ENCODE measurements around the gene NAA60.

- no peak for TF ChIP-seq EZH2 (IDR thresholded peaks at IDR 0.05; ENCODE audit: insufficient read depth, poor library complexity, severe bottlenecking)
- TF ChIP-seq EZH2phosphoT487 (IDR thresholded peaks at IDR 0.05; ENCODE audit: insufficient read depth, low read depth) = no peak
Observed at GRCh38 chr16:3487521-3488410, 44.3 kb downstream of the NAA60 start.
